Gastrocnemius medialis (tissue), 4 donors: ENCODE data around the gene LYPD6B. TPM values are rescaled to one million over a fixed set of nuclear protein-coding genes. Genes with fewer than 3 reads are reported as not detected.

Experiments
- ATAC-seq, 2 donors: fragments of 150-250 bp; one replicate each; pipeline ENCODE4 v1.9.1; 2016
- DNase-seq, 2 donors: peaks; one replicate each; pipeline ENCODE4 v3.0.0-alpha.2; 2019
- H3K27ac ChIP-seq, 4 donors: fragments of 200-600 bp; sonication (generic); 1 replicate in 1 of 4; 2 replicates in 3 of 4; pipeline ENCODE4 v1.5.1; 2016 to 2018; ENCODE audit warnings: mild to moderate bottlenecking in 2 of 4, moderate library complexity in 1 of 4
- H3K27me3 ChIP-seq, 3 donors: fragments of 200-600 bp; sonication (generic) in 2 of 3; 1 replicate in 1 of 3; 2 replicates in 2 of 3; pipeline versions ENCODE4 v1.5.1 to v1.6.0; 2016 to 2019; ENCODE audit warnings: mild to moderate bottlenecking in 1 of 3, moderate library complexity in 1 of 3
- H3K36me3 ChIP-seq, 2 donors: fragments of 200-600 bp; sonication (generic) in 1 of 2; one replicate each; pipeline ENCODE4 v1.5.1; 2017 to 2018
- H3K4me1 ChIP-seq, 2 donors: fragments of 200-600 bp; sonication (generic) in 1 of 2; one replicate each; pipeline ENCODE4 v1.5.1; 2016 to 2017; ENCODE audit warnings: mild to moderate bottlenecking in 2 of 2
- H3K4me3 ChIP-seq, 4 donors: fragments of 200-600 bp; sonication (generic) in 3 of 4; 1 replicate in 1 of 4; 2 replicates in 3 of 4; pipeline ENCODE4 v1.5.1; 2016 to 2019; ENCODE audit warnings: mild to moderate bottlenecking in 2 of 4
- H3K9me3 ChIP-seq, 3 donors: fragments of 200-600 bp; sonication (generic) in 2 of 3; 1 replicate in 1 of 3; 2 replicates in 2 of 3; pipeline ENCODE4 v1.5.1; 2016 to 2019
- CTCF ChIP-seq, 5 experiments: fragments of 450-650 bp in 3 of 5; fragments of 200-600 bp in 2 of 5; sonication (generic) in 2 of 5; IDR thresholded peaks in 4 of 5; conservative IDR thresholded peaks in 1 of 5; 1 replicate in 4 of 5; 2 replicates in 1 of 5; pipeline ENCODE4 v1.5.1; 2016 to 2019; ENCODE audit warnings: antibody characterized with exemption in 5 of 5, mild to moderate bottlenecking in 3 of 5, moderate library complexity in 3 of 5
- POLR2A ChIP-seq, 2 donors: fragments of 450-650 bp; IDR thresholded peaks; one replicate each; pipeline ENCODE4 v1.6.1; 2017; ENCODE audit warnings: antibody characterized with exemption in 2 of 2, mild to moderate bottlenecking in 2 of 2, moderate library complexity in 2 of 2
- in situ Hi-C, 4 donors: fragments of 200-750 bp; cut with MboI; loops; one replicate each; pipeline versions ENCODE4 v1.15.0 to v1.8.0; 2017; ENCODE audit warnings: low sequenced_read_pairs in 4 of 4
- intact Hi-C: fragments of 100-400 bp; cut with DNase I; formaldehyde crosslinking; loops from one replicate; pipeline ENCODE4 v1.15.1; 2023; ENCODE audit warnings: low total_unique reads
- total RNA-seq, 4 donors: library from RNA; depleted of rRNA; stranded (reverse); fragments of >200 nt; gene quantifications; one replicate each; pipeline versions ENCODE4 v1.1.0 to v1.2.3, GENCODE V29; 2016

LYPD6B gene
- total RNA-seq, 4 donors from 2014 or later, result not detected

DNA sequence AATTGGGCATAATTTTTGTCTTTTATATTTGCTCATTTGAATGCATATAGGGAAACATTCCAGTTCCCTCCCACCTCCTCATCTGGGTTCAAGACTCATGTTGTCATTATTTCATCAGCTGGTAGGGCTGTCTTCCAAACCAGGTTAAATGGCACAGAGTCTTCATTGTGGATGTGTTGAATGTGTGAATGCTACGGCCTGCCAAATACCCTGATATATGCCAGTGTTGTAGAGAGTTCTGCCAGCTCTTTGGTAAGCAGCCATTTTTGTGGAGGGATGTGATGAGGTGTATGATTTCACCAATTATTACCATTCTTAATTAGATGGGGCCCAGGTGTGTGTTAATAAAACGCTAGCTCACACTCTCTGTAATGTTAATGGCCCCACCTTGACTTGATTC, 121.7 kb downstream of the LYPD6B start:
- H3K27me3 ChIP-seq, result no peaks in the 10 kb centered on the region
- no peak for ATAC-seq

GRCh38 chr2:149160701-149161217, 122.3 kb downstream of the LYPD6B start:
- intact Hi-C loops (no loop called here), in situ Hi-C loops (no loop called here)
- no peaks in the 10 kb centered on the region for H3K9me3 ChIP-seq
- H3K4me3 ChIP-seq, result no peak overlapping the region
- H3K27ac ChIP-seq, result no peak overlapping the region
- DNase-seq (no peak), ATAC-seq (no peak)
- H3K36me3 ChIP-seq, result no peaks in the 10 kb centered on the region
- no peaks in the 10 kb centered on the region for H3K4me1 ChIP-seq
- no peak for TF ChIP-seq POLR2A (IDR thresholded peaks at IDR 0.05)
- no peak for TF ChIP-seq CTCF (IDR thresholded peaks at IDR 0.05 in 4 of 5, conservative IDR thresholded peaks at IDR 0.05 in 1 of 5)
- no peaks in the 10 kb centered on the region for H3K27me3 ChIP-seq

More for the DNA sequence above, 121.7 kb downstream of the LYPD6B start:
- Histone ChIP-seq H3K27ac (no peak overlapping the region), H3K4me3 (no peak overlapping the region), H3K9me3 (no peaks in the 10 kb centered on the region), H3K36me3 (no peaks in the 10 kb centered on the region), H3K4me1 (no peaks in the 10 kb centered on the region)
- no peak for DNase-seq
- intact Hi-C loops (no loop called here), in situ Hi-C loops (no loop called here)
- TF ChIP-seq CTCF (IDR thresholded peaks at IDR 0.05 in 4 of 5, conservative IDR thresholded peaks at IDR 0.05 in 1 of 5) (no peak), POLR2A (IDR thresholded peaks at IDR 0.05) (no peak)

- H3K4me1 ChIP-seq, result no peaks in the 10 kb centered on the region
- ATAC-seq, result no peak
- no peak overlapping the region for H3K4me3 ChIP-seq
- no peaks in the 10 kb centered on the region for H3K27me3 ChIP-seq
- H3K36me3 ChIP-seq, result no peaks in the 10 kb centered on the region
- H3K27ac ChIP-seq, result no peak overlapping the region
- no peak for DNase-seq
- no peak for TF ChIP-seq CTCF (IDR thresholded peaks at IDR 0.05 in 4 of 5, conservative IDR thresholded peaks at IDR 0.05 in 1 of 5)
- no peak for TF ChIP-seq POLR2A (IDR thresholded peaks at IDR 0.05)
- intact Hi-C loops (no loop called here), in situ Hi-C loops (no loop called here)
- no peaks in the 10 kb centered on the region for H3K9me3 ChIP-seq
Measured at GRCh38 chr2:149161481-149162225, 123.2 kb downstream of the LYPD6B start.

GRCh38 chr2:149164296-149164695, 125.8 kb downstream of the LYPD6B start:
- no peaks in the 10 kb centered on the region for H3K27me3 ChIP-seq
- in situ Hi-C loops (no loop called here), intact Hi-C loops (no loop called here)
- DNase-seq (no peak), ATAC-seq (no peak)
- no peak overlapping the region for H3K4me3 ChIP-seq
- TF ChIP-seq POLR2A (IDR thresholded peaks at IDR 0.05) (no peak), CTCF (IDR thresholded peaks at IDR 0.05 in 4 of 5, conservative IDR thresholded peaks at IDR 0.05 in 1 of 5) (no peak)
- H3K36me3 ChIP-seq, result no peaks in the 10 kb centered on the region
- no peak overlapping the region for H3K27ac ChIP-seq
- no peaks in the 10 kb centered on the region for H3K4me1 ChIP-seq
- no peaks in the 10 kb centered on the region for H3K9me3 ChIP-seq
